Muscle of back (tissue), 11 donors: ENCODE results near the gene RRBP1. TPM values are rescaled to one million over a fixed set of nuclear protein-coding genes. Genes with fewer than 3 reads are reported as not detected.

Experiments
- DNase-seq, 3 donors: peaks; one replicate each; pipeline versions ENCODE4 v3.0.0 to v3.0.0-alpha.2; 2013
- polyA plus RNA-seq, 10 donors: library from polyadenylated mRNA; unstranded; fragments of 120-200 nt; gene quantifications; one replicate each; pipeline ENCODE4 v1.2.1, GENCODE V29; 2013; ENCODE audit not compliant: insufficient read length in 10 of 10

Gene RRBP1
- polyA plus RNA-seq, 10 donors: 104 to 177 (median 122) TPM

DNA sequence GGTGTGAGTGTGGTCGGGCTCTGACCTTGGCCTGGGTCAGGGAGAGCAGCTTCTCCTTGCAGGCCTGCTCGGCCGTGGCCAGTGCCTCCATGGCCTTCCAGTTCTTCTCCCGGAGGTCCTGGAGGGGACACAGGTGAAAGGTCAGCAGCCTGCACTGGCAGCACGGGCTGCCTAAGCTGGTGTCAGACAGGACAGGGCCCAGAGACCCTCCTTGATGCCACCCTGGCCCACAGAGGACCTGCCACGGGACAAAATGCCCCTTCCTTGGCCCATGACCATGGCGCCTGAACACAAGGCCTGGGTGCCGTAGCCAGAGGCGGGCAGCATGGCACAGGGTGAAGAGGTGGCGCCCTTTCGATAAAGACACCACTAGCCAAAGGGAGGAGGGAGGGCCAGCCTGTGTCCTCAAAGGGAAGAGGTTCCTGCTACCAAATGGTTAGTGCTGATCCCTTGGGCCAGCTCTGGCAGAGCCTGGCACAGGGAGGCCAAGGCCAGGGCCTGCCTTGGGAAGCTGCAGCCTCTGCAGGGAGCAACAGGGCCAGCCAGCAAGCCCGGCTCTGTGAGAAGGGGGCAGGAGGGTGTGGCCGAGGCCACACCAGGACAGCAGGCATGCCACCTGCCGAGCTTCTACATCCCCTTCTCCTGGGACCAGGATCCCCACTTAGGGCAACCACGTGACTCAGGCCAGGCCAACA, 57.3 kb downstream of the RRBP1 start:
- no peak for DNase-seq

DNA sequence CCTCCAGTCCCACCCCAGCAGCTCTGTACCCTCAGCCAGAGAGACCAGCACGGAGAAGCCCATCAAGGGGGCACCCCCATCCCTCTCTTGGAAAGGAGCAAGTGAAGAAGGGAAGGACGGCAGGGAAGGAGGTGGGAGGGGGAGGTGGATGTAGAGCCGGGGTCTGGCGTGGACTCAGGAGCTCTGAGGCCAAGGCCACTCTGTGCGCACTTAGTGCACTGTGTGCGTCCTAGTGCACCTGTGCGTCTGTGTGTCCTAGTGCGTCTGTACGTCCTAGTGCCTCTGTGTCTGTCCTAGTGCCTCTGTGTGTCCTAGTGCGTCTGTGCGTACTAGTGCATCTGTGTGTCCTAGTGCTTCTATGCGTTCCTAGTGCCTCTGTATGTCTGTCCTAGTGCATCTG, 58.0 kb downstream of the RRBP1 start:
- no peak for DNase-seq

DNA sequence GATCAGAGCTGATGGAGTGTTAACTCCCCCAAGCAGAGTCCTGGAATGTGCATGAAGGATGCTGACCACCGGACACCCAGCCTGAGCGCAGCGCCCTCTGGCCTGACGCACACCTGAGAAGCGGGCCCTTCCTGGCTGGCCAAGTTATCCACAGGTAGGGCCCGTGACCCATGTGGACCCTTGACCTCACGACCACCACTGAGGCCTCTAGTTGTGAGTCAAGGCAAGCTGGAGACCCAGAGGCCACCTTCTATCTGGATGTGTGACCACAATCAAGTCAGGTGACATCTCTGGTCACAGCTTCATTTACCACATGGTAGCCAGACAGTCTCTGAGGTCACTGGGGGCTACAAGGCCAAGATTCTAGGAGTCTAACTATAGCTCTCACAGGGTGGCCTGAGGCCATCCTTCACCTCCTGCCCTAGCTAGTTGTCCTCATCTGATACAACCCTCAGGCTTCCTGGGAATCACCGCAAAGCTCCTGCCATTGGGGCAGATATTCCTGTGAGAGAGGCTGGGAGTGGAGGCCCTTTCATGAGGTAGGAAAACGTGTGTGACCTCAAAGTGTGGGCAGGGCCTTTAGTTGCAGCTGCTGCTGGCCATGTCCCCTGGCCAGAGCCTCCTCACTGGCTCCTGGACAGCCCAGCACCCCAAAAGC, 59.1 kb downstream of the RRBP1 start:
- DNase-seq: no peak

DNA sequence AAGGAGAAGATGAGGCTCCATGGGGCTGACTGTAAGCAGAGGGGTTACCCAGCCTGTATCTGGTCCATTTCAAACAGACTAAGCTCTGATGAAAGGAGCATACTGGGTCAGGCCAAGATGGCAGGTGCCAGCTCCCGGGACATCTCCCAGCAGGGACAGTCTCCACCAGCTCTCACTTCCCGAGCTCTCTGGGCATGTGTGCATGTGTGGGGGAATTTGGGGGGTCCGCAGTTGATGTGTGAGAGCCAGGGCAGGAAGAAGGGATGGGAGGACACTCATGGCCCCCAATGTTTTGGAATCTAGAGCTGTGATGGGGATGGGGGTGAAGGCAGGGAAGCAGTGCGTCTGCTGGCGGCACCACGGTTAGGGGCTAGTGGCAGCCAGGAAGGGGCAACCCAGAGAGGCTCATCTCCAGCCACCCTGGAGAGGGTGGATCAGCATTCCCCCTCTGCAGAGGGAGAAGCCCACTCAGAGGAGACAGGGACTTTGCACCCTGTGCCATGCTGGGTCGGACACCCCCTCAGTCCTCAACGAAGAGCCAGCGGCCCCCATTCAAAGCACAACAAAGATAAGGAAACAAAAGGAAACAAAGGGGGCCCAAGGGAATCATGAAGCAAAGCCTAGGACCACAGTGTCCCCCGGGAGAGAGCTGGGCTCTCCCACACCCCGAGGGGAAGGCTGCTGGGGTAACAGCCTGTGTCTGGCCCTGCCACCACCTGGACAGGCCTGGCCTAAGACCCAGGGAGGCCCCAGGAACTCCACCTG, 59.8 kb downstream of the RRBP1 start:
- DNase-seq: no peak

DNA sequence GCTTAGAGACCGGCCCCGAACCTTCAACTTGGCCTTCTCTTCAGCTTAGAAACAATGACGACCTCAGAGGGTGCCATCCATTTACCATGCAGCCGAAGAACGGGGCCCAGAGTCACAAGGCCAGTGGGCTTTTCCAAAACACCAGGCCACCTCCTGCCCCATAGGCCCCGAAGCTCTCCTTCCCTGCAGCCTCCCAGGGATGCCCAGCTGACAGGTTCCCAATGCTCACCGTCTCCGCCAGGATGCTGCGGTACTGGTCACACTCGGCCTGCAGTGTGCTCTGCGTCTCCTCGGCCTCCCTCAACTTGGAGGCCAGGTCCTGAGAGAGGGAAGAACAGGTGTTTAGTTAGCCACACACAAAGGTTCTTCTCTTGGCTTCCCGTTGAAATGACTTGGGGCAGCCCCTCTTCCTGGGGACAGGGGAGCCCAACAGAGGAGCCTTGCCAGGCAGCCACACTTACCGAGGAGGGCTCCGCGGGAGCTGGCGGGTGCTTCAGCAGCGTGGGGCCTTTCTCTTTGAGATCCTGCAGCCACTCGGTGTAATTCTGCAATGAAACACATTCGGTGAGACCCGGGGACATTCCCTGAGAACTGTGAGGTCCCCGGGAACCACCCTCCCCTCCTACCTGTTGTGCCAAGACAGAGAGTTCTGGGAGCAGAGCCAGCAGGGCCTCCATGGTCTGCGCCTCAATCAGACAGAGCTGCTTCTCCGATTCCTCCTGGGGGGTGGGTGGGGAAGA, 60.6 kb downstream of the RRBP1 start:
- DNase-seq: no peak

DNA sequence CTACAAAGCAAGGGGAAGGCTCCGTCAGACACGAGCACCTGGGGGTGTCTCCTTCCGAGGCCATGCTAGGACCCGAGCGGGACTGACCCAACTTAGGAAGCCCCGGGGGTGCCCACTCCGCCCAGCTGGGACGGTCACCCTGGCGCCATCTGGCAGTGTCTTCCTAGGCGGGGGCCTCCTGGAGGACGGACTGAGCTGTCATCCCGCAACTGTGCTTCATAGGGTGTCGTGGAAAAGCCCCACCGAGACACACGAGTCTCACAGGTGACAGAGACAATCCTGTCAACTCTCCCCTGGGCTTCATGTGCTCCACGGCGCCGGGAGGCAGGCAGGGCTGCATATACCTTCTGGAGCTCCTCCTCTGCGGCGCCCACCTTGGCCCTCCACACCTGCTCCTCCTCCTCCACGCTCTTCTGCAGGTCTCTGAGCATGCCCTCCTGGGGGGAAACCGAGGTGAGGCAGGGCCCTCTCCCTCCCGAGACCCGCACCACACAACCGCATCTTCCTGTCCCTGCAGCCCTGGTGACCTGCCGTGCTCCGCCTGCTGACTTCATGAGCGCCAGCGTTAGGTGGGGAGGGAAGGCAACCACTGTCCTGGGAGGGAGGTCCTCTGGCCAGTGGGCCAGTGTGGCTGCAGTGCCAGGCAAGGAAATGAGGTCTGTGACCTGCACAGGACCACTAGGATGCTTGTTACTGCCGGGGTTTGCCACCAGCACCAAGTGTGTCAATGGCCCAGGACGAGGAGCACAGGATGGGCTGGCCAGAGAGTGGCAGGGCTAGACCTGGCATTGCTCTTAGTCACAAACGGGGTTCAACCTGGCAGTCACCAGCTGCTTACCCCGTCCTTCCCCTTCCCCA, 61.4 kb downstream of the RRBP1 start:
- no peak for DNase-seq

DNA sequence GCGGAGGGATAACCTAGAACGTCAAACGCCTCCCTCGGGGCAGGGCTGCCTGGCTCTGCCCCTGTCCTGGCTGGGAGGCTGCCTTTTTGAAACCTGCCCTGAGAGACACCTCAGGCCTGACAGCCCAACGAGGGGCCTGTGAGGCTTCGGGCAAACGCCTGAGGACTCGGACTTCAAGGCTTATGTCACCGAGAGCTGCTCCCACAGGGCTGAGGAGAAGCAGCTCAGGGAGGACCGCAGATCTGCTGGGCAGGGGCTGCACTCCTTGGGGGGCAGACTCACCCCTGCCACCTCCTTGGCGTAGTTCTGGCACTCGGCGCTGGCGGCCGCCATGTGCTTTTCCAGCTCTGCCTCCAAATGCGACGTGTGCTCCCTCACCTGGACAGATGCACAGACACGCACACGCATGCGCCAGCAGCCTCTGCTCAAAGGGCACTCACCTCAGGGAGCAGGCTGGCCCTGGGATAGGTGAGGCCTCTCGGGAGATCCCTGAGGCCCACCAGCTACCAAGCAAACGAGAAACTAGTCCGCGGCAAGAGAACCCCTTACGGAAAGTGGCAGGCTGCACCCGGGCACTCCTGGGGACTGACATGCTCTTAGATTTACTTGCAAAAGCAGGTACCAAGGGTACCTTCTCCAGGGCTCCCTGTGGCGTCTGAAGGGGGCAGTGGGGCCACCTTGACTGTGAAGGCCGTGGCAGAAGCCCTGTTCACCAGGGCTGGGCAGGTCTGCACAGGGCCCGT, 62.5 kb downstream of the RRBP1 start:
- no peak for DNase-seq

DNA sequence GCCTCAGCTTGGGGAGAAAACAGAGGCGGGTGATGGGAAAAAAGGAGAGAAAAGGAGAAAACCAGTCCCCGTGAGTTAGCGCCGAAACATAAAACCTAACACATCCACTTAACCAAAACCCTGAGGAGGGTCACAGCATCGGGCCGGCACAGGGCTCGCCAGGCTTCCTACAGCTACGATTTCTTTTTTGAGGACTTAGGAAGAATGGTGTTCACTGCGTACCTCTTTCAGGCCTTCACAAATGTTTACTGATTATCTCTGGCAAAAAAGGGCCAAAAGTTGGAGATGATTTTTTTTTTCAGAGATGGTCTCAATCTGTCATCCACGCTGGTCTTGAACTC, 63.4 kb downstream of the RRBP1 start:
- DNase-seq: no peak

DNA sequence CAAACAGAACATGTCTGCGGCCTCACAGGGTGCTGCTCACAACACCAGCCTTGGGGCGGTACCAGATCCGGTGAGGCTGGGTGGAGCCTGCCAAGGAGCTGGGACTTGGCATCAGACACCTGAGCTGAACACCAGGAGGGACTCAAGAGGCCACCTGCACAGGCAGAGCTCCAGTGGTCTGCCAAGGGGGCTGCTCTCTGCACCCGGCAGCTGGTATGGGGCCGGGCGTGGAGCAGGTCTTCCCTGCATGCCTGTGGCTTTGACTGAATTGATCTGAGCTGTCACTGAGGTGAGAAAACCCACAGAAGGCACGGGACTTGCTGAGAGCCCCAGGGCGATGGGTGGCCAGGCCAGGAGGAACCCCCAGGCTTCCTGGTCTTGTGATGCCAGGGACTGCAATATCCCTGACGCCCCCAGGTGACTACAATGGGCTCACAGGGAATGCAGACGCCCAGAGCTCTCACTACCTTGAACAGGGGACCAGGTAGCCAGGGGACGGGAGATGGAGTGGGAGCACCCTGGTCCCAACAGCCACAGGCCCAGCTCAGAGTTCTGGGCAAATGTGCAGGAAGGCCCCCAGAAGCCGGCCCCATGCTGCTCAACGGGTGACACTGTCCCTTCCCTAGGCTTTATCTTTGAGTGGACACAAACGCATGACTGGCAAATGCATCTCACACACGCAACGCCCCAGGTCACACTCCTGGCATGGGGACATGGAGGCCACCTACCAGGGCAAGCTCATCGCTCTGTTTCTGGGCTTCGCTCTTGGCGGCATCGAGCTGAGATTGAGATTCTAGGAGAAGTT, 64.0 kb downstream of the RRBP1 start:
- no peak for DNase-seq

DNA sequence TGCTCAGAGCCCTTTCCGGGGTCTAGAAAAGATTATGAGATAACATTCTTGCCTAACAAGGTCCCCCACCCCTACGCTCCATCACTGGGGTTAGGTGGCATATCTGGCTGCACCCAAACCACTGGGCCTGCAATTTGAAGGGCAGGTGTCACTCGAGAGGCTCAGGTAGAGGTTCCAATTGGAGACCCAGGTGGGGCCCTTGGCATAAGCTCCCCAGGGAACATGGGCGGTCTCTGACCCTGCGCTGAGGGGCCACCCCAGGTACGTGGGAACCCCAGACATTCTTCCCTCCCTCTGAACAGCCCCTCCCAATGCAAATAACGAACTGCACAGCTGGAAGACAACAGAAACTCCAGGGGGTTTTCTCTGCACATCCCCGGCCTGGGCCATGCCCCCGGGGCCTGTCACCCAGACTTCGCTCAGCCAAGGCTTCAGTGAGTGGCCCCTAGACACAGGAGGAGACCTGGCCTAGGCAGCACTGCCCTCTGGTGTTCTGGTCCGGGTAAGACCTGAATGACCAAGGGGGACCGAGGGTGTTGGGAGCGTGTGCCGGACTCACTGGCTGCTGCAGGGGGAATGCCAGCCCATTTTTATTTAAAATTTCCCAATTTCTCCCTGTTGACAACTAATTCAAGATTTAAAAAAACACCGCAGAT, 64.7 kb downstream of the RRBP1 start:
- DNase-seq: peak in 1 of 3 donors; percentile 57

DNA sequence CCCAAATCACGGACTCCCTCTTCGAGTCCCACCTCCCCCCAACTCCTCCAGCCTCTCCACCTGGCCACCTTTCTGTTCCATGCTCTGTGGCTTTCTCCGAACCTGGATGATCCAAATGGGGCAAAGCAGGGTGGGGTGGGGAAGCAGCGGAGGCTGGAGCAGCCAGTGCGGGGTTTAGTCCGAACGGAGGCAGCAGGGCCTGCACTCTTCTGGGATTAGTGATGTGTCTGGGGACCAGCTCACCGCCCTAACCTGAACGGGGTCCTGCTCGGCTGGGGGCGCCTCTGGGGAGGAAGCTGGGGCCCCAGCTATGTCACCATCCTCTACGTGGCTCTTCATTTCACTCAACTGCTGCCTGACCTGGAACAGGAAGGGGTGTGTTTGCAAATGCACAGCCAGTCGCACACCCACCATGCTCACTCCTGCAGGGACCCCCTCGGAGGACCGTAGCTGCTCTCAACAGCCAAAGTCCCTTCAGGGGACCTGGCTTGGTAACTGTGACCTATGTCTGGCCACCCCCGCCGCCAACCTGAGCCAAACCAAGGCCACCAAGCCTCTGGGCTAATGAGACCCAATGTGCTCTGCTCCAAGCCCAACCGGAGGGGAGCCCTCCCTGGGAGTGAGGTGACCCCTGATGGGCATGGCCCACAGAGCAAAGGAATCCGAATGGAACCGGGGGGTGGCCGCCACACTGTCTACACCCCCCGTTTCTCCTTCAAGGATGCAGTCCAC, 65.4 kb downstream of the RRBP1 start:
- no peak for DNase-seq

DNA sequence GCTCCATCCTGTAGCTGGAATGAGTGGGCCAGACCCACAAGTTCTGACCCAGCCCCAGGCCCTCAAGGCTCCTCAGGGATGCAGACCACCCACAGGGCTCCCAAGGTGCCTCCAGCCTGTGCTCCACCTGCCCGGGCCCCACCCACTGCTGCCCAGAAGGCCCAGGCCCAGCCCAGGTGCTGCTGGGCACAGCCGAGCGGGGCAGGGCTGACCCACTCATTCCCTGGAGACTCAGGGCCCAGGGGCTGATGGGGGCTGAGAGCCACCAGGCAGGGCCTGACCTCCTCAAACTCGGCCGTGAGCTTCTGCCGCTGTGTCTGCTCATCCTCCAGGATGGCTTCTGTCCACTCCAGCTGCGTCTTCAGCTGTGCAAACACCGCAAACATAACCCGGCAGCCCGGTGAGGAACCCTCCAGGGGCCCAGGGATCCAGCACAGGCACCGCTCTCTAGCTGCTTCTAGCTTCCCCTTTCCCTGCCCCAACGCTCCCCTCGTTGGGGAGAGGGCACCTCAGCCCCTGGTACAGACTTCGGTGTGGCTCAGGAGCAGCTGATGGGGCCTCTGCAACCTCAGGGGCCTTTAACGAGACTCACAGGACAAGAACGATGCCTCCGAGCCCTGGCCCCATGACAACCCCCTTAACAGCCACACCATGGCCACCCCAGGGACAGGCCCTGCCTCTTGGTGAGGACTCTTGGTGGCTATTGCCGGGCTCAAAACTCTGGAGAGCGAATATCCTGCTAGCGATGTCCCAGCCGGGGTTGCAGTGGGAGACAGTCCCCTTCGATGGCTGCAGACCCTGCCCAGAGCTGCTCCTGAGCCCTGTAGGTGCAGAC, 66.2 kb downstream of the RRBP1 start:
- DNase-seq: peak in 1 of 3 donors; percentile 71

DNA sequence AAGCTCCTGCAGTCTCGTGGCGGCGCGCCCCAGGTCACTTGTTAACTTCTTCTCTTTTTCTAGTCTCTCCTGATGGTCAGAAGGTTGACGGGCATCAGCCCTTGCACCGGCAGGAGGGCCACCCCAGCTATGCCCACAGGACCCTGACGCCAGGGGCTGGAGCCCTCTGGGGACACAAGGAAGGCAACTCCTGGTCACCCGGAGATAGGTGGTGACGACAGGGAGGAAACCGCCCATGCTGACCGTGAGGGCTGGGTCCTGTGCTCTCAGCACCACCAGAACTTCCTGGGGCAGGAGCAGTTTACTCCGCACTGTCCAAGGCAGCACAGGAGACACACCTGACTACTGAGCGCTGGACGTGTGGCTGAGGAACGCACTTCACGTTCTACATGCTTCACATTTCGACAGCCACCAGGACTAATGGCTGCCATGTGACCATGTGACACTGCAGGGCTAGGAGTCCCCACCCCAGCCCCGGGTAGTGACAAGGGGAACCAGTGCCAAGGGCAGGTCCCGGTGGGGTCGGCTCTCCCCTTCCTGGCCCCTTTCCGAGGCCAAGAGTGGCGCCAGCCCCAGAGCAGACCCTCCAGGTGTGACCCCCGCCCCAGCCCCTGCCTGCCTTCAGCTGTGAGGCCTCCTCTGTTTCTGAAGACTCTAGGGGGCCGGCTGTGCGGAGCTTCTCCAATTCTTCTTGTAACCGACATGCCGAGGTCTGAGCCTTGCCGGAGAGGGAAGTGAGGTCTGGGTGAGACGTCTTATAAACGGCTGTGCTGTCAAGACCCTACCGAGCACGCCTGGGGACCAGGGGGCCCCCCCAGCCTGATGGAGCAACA, 67.0 kb downstream of the RRBP1 start:
- peak in 1 of 3 donors; percentile 67 for DNase-seq

DNA sequence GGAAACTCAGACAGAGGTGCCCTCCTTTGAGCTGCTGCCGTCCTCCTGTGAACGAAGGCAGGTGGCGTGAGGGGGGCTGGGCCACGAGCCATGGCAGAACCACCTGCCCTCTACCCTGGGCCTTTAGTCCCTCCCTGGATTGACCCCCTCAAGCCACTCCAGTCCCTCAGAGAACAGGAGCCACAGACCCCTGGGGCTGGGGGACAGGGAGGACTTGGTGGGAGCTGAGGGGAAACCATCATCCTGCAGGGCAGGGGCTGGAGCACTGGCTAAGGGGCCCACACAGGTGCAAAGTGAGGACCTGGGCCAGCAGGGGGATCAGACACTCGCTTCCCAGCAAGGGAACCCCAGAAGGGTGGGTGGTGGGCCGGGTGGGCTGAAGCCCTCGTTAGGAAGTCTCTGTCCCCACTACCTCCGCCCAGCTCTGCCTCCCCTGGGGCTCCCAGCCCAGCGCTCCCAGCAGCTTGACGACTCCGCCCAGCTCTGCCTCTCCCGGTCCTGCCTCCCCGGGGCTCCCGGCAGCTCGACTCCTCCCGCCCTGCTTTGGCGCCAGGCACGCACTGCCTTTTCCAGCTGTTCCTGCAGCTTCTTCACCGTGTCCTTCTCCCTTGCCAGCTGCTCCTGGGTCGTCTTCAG, 67.7 kb downstream of the RRBP1 start:
- DNase-seq: peak; percentile 60 to 90 (median 74)

DNA sequence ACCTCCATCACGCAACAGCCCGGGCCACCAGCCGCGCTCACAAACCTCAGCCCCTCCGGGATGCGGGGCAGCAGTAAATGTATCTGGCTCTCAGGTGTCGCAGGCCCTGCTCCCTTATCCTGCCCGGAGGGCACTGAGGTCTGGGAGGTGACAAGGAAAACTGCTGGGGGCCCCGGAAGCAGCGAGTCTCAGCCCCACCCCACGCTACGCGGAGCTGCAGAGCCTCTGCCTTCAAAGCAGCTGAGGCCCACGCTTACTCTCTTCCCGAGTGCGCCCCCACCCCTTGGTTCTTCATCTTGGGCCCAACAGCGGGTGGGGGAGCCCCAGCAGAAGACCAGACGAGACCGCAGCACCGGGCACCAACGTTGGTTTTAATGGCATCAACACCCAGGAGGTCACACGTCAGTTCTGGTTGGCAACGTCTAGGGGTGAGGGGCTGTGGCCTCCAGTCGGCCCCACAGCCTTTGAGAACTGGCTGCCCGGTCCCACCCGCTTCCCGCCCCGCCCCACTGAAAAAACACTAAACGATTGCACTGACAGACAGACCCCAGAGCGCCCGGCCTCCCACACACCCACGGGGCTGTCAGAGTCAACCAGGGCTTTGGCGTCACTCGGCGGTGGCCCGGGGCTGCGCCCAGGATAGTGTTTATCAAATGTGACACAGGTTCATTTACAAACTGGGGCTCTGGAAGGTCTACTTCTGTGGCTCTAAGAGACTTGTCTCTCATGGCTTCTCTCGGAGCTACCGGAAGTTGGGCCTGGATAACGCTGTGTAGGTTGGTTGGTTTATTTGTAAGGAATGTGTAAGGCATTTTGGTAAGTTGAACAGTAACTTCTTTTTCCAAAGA, 68.5 kb downstream of the RRBP1 start:
- no peak for DNase-seq
